GM19397 (cell line): ENCODE data around the gene WDR46.
"Not testable (repeated sequence)": the region's sequence is repeated elsewhere in the genome, so short reads cannot be mapped to it uniquely, and the experiment has no call there.

ENCODE experiments used
- ATAC-seq: cut with Tn5 transposase; IDR thresholded peaks from one replicate; pipeline ENCODE4 v1.9.1; 2021; ENCODE audit warnings: mild to moderate bottlenecking, moderate library complexity; ENCODE audit not compliant: unreplicated experiment

WDR46 gene

GRCh38 chr6:33288141-33288920 is 708 bp downstream of the WDR46 start:
- no peak for ATAC-seq

- no peak for ATAC-seq
Measured at GRCh38 chr6:33286946-33287914, 1.8 kb downstream of the WDR46 start.

GRCh38 chr6:33285214-33285613 is 3.8 kb downstream of the WDR46 start:
- ATAC-seq, result not testable (repeated sequence)

DNA sequence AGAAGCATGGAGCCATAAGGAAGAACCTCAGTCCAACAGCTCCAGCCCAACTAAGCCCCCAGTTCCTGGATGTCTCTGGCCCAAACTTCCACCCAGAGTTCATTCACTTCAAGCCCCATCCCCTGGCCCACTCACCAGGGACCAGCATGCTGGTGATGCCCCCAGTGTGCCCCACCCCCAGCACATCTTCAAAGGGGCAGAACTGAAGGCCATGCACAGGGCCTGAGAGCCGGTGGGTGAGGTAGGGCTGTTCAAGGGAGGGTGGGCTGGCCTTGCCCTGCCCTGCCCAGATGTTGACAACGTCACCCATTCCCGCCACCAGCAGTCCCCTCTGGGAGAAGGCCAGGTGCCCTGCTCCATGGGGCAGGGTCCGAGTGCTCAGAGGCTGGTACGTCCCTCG is 8.5 kb downstream of the WDR46 start:
- no peak for ATAC-seq

DNA sequence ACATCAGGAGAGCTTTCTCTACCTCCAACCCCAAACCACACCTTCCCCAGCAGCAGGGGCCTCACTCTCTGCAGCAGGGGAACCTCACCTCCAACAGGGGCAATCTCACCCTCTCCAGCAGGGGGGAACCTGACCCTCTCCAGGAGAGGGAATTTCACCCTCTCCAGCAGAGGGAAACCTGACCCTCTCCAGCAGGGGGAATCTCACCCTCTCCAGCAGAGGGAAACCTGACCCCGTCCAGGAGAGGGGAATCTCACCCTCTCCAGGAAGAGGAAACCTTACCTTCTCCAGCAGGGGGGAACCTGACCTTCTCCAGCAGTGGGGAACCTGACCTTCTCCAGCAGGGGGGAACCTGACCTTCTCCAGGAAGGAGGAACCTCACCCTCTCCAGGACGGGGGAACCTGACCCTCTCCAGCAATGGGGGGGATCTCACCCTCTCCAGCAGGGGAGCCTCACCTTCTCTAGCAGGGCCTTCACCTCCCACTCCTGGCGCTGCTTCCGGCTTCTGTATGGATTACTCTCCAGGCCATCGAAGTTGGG is 9.0 kb downstream of the WDR46 start:
- no peak for ATAC-seq

- ATAC-seq, result no peak
Measured at GRCh38 chr6:33279257-33279695, 9.8 kb downstream of the WDR46 start.

GRCh38 chr6:33278810-33279209 is 10.2 kb downstream of the WDR46 start:
- no peak for ATAC-seq

GRCh38 chr6:33278392-33278741 is 10.7 kb downstream of the WDR46 start:
- no peak for ATAC-seq

DNA sequence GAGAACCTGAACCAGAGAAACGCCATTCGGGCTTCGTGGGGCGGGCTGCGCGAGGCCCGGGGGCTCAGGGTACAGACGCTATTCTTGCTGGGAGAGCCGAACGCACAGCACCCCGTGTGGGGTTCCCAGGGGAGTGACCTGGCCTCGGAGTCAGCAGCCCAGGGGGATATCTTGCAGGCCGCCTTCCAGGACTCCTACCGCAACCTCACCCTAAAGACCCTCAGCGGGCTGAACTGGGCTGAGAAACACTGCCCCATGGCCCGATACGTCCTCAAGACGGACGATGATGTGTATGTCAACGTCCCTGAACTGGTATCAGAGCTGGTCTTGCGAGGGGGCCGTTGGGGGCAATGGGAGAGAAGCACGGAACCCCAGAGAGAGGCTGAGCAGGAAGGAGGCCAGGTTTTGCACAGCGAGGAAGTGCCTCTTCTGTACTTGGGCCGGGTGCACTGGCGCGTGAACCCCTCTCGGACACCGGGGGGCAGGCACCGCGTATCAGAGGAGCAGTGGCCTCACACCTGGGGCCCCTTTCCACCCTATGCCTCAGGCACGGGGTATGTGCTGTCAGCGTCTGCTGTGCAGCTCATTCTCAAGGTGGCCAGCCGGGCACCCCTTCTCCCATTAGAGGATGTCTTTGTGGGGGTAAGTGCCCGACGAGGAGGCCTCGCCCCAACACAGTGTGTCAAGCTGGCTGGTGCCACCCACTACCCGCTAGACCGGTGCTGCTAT is 11.2 kb downstream of the WDR46 start:
- no peak for ATAC-seq

DNA sequence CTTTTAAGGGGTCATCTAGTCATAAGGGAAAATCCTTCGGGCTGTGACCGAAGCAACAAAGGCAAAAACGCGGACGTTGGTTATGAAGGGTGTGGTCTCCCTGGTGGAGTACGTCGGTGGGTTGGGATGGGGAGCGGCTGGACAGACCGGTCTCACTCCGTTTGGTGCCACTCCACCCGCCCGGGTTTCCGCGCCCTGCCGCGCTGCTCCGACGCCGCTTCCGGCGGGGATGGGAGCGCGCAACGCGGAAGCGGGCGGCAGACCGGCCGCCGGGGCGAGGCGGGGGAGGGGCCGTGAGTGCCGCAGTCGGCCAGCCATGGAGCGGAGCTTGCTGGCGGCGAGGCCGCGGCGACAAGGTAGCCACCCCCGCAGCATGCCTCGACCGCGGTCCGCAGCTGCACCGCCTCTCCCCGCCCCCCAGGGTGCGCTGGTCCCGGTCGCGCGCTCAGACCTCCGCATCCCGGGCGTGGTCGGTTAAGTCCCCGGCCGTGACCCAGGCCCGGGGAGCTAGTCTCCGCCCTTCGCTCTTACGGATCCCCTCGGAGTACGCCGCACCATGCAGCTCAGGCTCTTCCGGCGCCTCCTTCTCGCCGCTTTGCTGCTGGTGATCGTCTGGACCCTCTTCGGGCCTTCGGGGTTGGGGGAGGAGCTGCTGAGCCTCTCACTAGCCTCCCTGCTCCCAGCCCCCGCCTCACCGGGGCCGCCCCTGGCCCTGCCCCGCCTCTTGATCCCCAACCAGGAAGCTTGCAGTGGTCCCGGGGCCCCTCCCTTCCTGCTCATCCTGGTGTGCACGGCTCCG is 12.0 kb downstream of the WDR46 start, which contains the start of gene B3GALT4:
Gene B3GALT4, plus strand, starts transcription at position 260 of the 799 bp plus-strand sequence. Its CDS starts 297 bp downstream, at position 557.
- peak; percentile 48 for ATAC-seq

- no peak for ATAC-seq
Measured at GRCh38 chr6:33276581-33276863, 12.5 kb downstream of the WDR46 start.

GRCh38 chr6:33275795-33276580 is 13.1 kb downstream of the WDR46 start:
- ATAC-seq, result not testable (repeated sequence)

DNA sequence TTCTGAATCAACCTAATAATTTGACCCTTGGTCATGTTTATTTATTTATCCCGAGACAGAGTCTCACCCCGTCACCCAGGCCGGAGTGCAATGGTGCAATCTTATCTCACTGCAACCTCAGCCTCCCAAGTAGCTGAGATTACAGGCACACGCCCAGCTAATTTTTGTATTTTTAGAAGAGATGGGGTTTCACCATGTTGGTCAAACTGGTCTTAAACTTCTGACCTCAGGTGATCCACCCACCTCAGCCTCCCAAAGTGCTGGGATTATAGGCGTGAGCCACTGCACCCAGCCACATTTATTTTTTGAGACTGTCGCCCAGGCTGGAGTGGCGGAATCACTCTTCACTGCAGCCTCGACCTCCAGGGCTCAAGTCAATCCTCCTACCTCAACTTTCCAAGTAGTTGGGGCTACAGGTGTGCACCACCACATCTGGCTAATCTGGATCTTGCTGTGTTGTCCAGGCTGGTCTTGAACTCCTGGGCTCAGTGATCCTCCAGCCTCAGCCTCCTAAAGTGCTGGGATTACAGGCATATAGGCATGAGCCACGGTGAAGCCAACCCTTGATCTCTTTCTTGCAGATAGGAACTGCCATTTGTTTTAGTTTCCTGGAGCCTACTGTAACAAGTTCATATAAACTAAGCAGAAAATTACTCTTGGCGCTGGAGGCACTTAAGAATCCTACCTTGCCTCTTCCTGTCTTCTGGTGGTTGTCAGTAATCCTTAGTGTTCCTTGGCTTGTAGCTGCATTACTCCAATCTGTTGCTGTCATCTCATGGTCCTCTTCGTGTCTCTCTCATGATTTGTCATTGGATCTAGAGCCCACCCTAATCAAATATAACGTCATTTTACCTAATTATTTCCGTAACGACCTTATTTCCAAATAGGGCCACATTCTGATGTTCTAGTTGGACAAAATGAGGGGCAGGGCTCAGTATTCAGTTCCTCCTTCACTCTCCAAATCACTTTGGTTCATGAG is 14.8 kb downstream of the WDR46 start:
- no peak for ATAC-seq

- ATAC-seq, result no peak
Measured at GRCh38 chr6:33273129-33273923, 15.7 kb downstream of the WDR46 start.

- no peak for ATAC-seq
Measured at GRCh38 chr6:33272275-33273128, 16.5 kb downstream of the WDR46 start.

- ATAC-seq, result peak; percentile 76
Measured at GRCh38 chr6:33271468-33272274, 17.4 kb downstream of the WDR46 start, which contains the start of the genes RPS18 and VPS52. Gene RPS18, plus strand, starts transcription at chr6:33272075. Its CDS starts 45 bp downstream, at chr6:33272120. Gene VPS52, minus strand, starts transcription at chr6:33271876. Its CDS starts 201 bp downstream, at chr6:33271675.
